Measurements from ENCODE around the gene PDS5A.

The PDS5A gene

GRCh38 chr4:40000711-40001110 lies 23.0 kb upstream of the PDS5A start:
- Histone ChIP-seq H3K4me1 (ENCODE audit: control insufficient read depth, insufficient read depth, low read length) (no peaks in the 10 kb centered on the region), H3K27ac (ENCODE audit: extremely low read depth, low read depth, low read length) (no peak overlapping the region), H3K9me3 (ENCODE audit: control insufficient read depth, insufficient read depth, low read depth, low read length) (no peaks in the 10 kb centered on the region), H3K36me3 (ENCODE audit: control insufficient read depth in 2 of 2, insufficient read depth in 1 of 2, low read length in 2 of 2) (no peaks in the 10 kb centered on the region), H3K4me3 (ENCODE audit: low read depth, low read length) (no peak overlapping the region)
- ChIA-PET POLR2A (no interaction called here), CTCF (no interaction called here)
- TF ChIP-seq MEIS1 (CRISPR knock-in tag; IDR thresholded peaks at IDR 0.05; ENCODE audit: borderline replicate concordance), result no peak
- TF ChIP-seq ZNF280C (tag by site-specific recombination; IDR thresholded peaks at IDR 0.05), result no peak
- no peak for TF ChIP-seq KLF17 (tag by site-specific recombination; IDR thresholded peaks at IDR 0.05)
- no peak for TF ChIP-seq SP3 (tag by site-specific recombination; IDR thresholded peaks at IDR 0.05)
- TF ChIP-seq ZNF23 (tag by site-specific recombination; IDR thresholded peaks at IDR 0.05; ENCODE audit: borderline replicate concordance), result no peak
- TF ChIP-seq ZNF549 (tag by site-specific recombination; IDR thresholded peaks at IDR 0.05), result no peak
- no peak for TF ChIP-seq ZNF121 (tag by site-specific recombination; IDR thresholded peaks at IDR 0.05)
- TF ChIP-seq ZNF792 (tag by site-specific recombination; IDR thresholded peaks at IDR 0.05), result no peak
- no peak for TF ChIP-seq ZNF624 (tag by site-specific recombination; IDR thresholded peaks at IDR 0.05)
- no peak for TF ChIP-seq KLF16 (tag by site-specific recombination; IDR thresholded peaks at IDR 0.05)
- no peak for TF ChIP-seq KLF7 (tag by site-specific recombination; IDR thresholded peaks at IDR 0.05; ENCODE audit: borderline replicate concordance)
- TF ChIP-seq ZNF747 (tag by site-specific recombination; IDR thresholded peaks at IDR 0.05), result no peak

GRCh38 chr4:39998659-39999345 lies 21.1 kb upstream of the PDS5A start:
- CTCF ChIA-PET, result interaction anchor here (0.6 kb wide), 1 partner anchor 525 kb away, joined by 6 read pairs; no protein-coding TSS in a partner anchor
- POLR2A ChIA-PET, result no interaction called here
- TF ChIP-seq ZNF654 (tag by site-specific recombination; IDR thresholded peaks at IDR 0.05; ENCODE audit: low read depth) (no peak), ZNF248 (tag by site-specific recombination; IDR thresholded peaks at IDR 0.05) (no peak), SP7 (tag by site-specific recombination; IDR thresholded peaks at IDR 0.05) (no peak), ZNF26 (tag by site-specific recombination; IDR thresholded peaks at IDR 0.05) (no peak), ZNF513 (tag by site-specific recombination; IDR thresholded peaks at IDR 0.05) (no peak), ZBTB11 (tag by site-specific recombination; conservative IDR thresholded peaks at IDR 0.05; ENCODE audit: low read depth) (no peak), OVOL3 (tag by site-specific recombination; IDR thresholded peaks at IDR 0.05) (no peak), ZNF585B (tag by site-specific recombination; IDR thresholded peaks at IDR 0.05) (no peak), ZNF548 (tag by site-specific recombination; IDR thresholded peaks at IDR 0.05) (no peak), ZNF221 (tag by site-specific recombination; IDR thresholded peaks at IDR 0.05; ENCODE audit: borderline replicate concordance) (no peak), ZNF202 (tag by site-specific recombination; IDR thresholded peaks at IDR 0.05; ENCODE audit: borderline replicate concordance) (no peak)

More at GRCh38 chr4:39998659-39999345, 21.1 kb upstream of the PDS5A start:
- Histone ChIP-seq H3K36me3 (ENCODE audit: control insufficient read depth in 2 of 2, insufficient read depth in 1 of 2, low read length in 2 of 2) (no peaks in the 10 kb centered on the region), H3K4me1 (ENCODE audit: control insufficient read depth, insufficient read depth, low read length) (no peaks in the 10 kb centered on the region), H3K4me3 (ENCODE audit: low read depth, low read length) (no peak overlapping the region), H3K9me3 (ENCODE audit: control insufficient read depth, insufficient read depth, low read depth, low read length) (no peaks in the 10 kb centered on the region), H3K27ac (ENCODE audit: extremely low read depth, low read depth, low read length) (no peak overlapping the region)
